Lower leg skin (tissue), 4 donors: ENCODE measurements around the gene JAG2. TPM values are rescaled to one million over a fixed set of nuclear protein-coding genes. Genes with fewer than 3 reads are reported as not detected.
A peak's percentile ranks its signal among the peaks of the same experiment; 100 is the strongest.

ENCODE experiments used
- DNase-seq, 2 donors: peaks; one replicate each; pipeline ENCODE4 v3.0.0-alpha.2; 2019; ENCODE audit warnings: low spot score in 2 of 2
- H3K4me3 ChIP-seq: fragments of 200-600 bp; sonication (generic); 2 replicates; pipeline ENCODE4 v1.5.1; 2017; ENCODE audit warnings: mild to moderate bottlenecking, low read depth; ENCODE audit not compliant: poor library complexity, severe bottlenecking
- POLR2A ChIP-seq, 2 donors: fragments of 450-650 bp; IDR thresholded peaks; one replicate each; pipeline ENCODE4 v1.6.1; 2016 to 2017; ENCODE audit warnings: antibody characterized with exemption in 2 of 2, mild to moderate bottlenecking in 1 of 2, moderate library complexity in 1 of 2
- WGBS, 2 donors: methylation state at CpG; one replicate each; pipeline ENCODE4 v1.1.5; 2018; 5-methylcytosine and 5-hydroxymethylcytosine counted together
- intact Hi-C: fragments of 100-400 bp; cut with DNase I; formaldehyde crosslinking; loops from one replicate; pipeline ENCODE4 v1.15.0; 2023; ENCODE audit warnings: low total_unique reads
- total RNA-seq, 4 donors: library from RNA; depleted of rRNA; stranded (reverse); fragments of >200 nt; gene quantifications; one replicate each; pipeline ENCODE4 v1.1.0, GENCODE V29; 2016
- TF ChIP-seq, protein P1 (sequence below), 3 donors: fragments of 450-650 bp; IDR thresholded peaks; one replicate each; pipeline ENCODE4 v1.5.1; 2016; ENCODE audit warnings: antibody characterized with exemption in 3 of 3, mild to moderate bottlenecking in 3 of 3, moderate library complexity in 2 of 3

JAG2 gene
- total RNA-seq, 4 donors from 2014 or later: 50.4 to 96.1 (median 63.1) TPM

DNA sequence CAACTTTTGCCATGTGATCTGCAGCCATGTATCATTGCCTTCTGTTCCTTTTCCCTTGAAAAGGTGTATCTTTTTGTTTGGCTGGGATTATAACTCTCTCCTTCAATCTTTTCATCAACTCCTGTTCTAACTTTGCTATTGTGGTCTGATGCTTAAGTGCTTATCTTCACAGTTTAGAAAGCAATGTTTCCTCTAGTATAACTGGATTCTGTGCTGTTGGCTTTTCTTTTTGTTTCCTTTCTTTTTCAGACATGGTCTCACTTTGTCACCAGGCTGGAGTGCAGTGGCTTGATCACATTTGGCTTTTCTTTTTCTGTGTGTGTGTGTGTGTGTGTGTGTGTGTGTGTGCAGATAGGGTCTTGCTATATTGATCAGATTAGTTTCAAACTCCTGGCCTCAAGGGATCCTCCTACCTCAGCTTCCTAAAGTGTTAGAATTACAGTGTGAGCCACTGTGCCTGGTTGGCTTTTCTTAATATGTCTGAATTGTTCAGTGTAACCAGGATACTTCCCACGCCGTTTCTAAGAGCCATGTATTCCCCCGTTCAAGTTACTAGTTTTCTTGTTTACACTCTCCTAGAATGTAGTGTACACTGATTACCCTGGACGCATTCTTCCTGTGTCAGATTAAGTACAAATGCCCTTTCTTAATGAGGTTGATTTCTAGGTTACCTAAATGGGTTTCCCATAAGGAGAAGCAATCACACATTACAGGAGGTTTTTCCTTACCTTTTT lies 35.5 kb downstream of the JAG2 start:
- peak in 1 of 2 donors; percentile 10 for DNase-seq
- H3K4me3 ChIP-seq: no peak overlapping the region
- WGBS, 2 donors: 59 to 67% methylated on average over 4 of the region's 4 CpGs
- TF ChIP-seq, protein P1, sequence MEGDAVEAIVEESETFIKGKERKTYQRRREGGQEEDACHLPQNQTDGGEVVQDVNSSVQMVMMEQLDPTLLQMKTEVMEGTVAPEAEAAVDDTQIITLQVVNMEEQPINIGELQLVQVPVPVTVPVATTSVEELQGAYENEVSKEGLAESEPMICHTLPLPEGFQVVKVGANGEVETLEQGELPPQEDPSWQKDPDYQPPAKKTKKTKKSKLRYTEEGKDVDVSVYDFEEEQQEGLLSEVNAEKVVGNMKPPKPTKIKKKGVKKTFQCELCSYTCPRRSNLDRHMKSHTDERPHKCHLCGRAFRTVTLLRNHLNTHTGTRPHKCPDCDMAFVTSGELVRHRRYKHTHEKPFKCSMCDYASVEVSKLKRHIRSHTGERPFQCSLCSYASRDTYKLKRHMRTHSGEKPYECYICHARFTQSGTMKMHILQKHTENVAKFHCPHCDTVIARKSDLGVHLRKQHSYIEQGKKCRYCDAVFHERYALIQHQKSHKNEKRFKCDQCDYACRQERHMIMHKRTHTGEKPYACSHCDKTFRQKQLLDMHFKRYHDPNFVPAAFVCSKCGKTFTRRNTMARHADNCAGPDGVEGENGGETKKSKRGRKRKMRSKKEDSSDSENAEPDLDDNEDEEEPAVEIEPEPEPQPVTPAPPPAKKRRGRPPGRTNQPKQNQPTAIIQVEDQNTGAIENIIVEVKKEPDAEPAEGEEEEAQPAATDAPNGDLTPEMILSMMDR (IDR thresholded peaks at IDR 0.05): no peak
- no peak for TF ChIP-seq POLR2A (IDR thresholded peaks at IDR 0.05)
- intact Hi-C loops: no loop called here

DNA sequence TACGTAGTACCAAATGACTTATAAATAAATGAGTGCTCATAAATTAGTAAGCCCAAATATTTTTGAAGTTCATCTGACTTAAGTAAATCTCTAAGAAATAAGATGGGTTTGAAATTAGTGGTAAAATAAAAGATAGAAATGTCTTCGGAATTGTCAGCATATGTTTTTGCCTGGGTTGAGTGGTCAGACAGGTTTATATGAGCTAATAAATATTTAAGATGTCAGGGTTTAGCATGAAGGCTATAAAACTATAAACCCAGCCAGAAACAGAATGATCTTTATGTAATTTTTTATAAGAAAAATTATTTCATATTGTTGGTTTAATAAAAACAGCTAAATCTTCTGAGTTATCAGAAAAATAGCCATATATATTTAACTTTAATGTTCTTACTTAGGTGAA lies 37.3 kb downstream of the JAG2 start:
- DNase-seq: no peak
- no peak overlapping the region for H3K4me3 ChIP-seq
- no peak for TF ChIP-seq POLR2A (IDR thresholded peaks at IDR 0.05)
- TF ChIP-seq, protein P1 (IDR thresholded peaks at IDR 0.05): no peak
- intact Hi-C loops: no loop called here
- WGBS, 2 donors: 81 to 85% methylated on average over 2 of the region's 2 CpGs

DNA sequence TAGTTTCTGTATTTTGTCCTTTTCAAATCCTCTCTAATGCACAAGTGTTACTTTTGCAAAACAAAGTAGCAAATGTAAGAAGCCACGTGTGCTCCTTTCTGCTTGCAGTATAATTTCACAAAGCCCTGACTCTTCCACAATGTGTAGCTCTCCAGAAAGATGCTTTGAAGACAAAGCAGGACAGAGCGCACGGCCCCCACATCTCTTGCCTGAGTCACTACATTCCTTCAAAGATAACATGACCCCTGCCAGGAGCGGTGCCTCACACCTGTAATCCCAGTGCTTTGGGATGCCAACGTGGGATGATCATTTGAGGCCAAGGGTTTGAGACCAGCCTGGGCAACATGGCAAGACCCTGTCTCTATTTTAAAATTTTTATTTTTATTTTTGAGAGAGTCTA lies 40.5 kb downstream of the JAG2 start:
- H3K4me3 ChIP-seq: no peak overlapping the region
- WGBS, 2 donors: 60 to 70% methylated on average over 5 of the region's 5 CpGs
- TF ChIP-seq, protein P1 (IDR thresholded peaks at IDR 0.05): no peak
- TF ChIP-seq POLR2A (IDR thresholded peaks at IDR 0.05): no peak
- peak in 1 of 2 donors; percentile 42 for DNase-seq
- intact Hi-C loops: no loop called here

DNA sequence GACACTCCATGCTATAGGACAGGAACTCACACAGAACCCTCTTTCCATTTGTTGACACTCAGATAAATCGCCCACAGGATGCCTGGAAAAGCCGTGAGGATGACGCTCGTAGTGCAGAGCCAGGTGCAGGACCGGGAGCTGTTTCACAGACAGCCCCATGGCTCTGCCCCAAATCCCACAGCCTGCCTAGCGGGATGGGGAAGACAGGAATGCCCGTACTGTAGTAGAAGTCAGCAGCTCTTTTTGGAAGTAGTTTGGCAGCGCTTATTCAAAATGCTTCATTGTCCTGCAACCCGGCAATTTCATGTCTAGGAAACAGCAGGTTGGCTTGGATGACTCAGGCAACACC lies 41.6 kb downstream of the JAG2 start:
- no peak overlapping the region for H3K4me3 ChIP-seq
- 31 to 40% methylated on average over 9 of the region's 9 CpGs for WGBS, 2 donors
- TF ChIP-seq POLR2A (IDR thresholded peaks at IDR 0.05): no peak
- TF ChIP-seq, protein P1 (IDR thresholded peaks at IDR 0.05): no peak
- DNase-seq: peak in 1 of 2 donors; percentile 76
- intact Hi-C loops: no loop called here

DNA sequence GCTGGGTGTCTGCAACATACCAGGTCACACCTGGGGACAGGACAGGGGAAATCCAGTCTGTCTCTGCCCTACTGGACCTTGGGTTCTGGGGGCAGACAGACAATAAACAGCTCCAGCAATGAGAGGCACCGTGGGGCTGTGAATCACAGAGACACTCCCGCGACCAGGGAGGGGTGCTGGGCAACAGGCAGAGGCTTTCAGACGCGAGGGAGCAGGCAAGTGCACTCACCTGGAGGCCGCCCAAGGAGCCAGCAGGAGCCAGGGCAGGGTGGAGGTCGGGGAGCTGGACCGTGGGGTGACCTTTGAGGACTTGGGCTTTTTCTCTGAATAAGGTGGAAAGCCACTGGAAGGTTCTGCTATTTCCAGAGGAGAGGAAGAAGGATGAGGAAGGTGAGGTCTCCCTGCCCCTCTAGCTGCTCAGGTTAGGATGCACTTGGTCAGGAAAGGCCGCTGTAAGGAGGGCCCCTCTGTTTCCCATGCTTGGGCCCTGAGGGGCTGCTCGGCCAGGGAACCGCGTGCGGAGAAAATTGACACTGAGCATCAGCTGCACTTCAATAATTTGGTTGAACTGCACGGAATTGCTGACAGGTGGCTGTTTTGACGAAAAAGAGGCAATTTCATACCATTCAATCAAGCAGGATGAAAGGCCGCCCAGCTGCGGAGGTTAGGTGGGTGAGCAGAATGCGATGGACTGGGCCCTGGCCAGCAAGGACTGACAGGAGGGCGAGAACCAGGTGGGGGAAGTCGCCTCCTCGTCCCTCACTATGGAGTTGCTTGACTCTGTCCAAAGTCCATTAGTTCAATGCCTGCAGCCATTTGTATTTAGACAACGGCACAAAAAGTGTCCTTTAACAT lies 42.2 kb downstream of the JAG2 start:
- H3K4me3 ChIP-seq: no peak overlapping the region
- 57 to 67% methylated on average over 22 of the region's 22 CpGs for WGBS, 2 donors
- TF ChIP-seq, protein P1 (IDR thresholded peaks at IDR 0.05): no peak
- TF ChIP-seq POLR2A (IDR thresholded peaks at IDR 0.05): no peak
- intact Hi-C loops: no loop called here
- peak in 1 of 2 donors; percentile 79 for DNase-seq
